Testis (tissue), 3 donors: ENCODE data around the gene KRT3. TPM values are rescaled to one million over a fixed set of nuclear protein-coding genes. Genes with fewer than 3 reads are reported as not detected.

Experiments used
- DNase-seq: peaks from one replicate; pipeline ENCODE4 v3.0.0-alpha.2; 2019
- H3K27ac ChIP-seq, 2 donors: fragments of 200-600 bp; sonication (generic); one replicate each; pipeline ENCODE4 v1.5.1; 2019
- H3K27me3 ChIP-seq: fragments of 200-600 bp; sonication (generic); one replicate; pipeline ENCODE4 v1.5.1; 2019
- H3K36me3 ChIP-seq: fragments of 200-600 bp; sonication (generic); one replicate; pipeline ENCODE4 v1.5.1; 2017; ENCODE audit warnings: low read depth; ENCODE audit errors: missing control alignments
- H3K4me1 ChIP-seq: fragments of 200-600 bp; sonication (generic); one replicate; pipeline ENCODE4 v1.5.1; 2019
- H3K4me3 ChIP-seq, 2 donors: fragments of 200-600 bp; sonication (generic); one replicate each; pipeline ENCODE4 v1.5.1; 2017 to 2019
- H3K9me3 ChIP-seq: fragments of 200-600 bp; sonication (generic); one replicate; pipeline ENCODE4 v1.5.1; 2017
- POLR2A ChIP-seq: fragments of 450-650 bp; IDR thresholded peaks from one replicate; pipeline ENCODE4 v1.6.1; 2017; ENCODE audit warnings: antibody characterized with exemption, mild to moderate bottlenecking, moderate library complexity
- WGBS, 2 donors: methylation state at CpG; one replicate each; pipeline ENCODE4 v1.1.5; 2018; 5-methylcytosine and 5-hydroxymethylcytosine counted together
- intact Hi-C: fragments of 100-400 bp; cut with DNase I; formaldehyde crosslinking; loops from one replicate; pipeline ENCODE4 v1.15.1; 2023; ENCODE audit warnings: low total_unique reads
- polyA plus RNA-seq: library from polyadenylated mRNA; stranded (reverse); fragments of 350-450 nt; fragmentation: Illumina TruSeq; extraction: RNeasy Lipid Tissue Mini Kit (QIAGEN cat#74804); gene quantifications from one replicate; pipeline ENCODE4 v1.2.3, GENCODE V29; 2014; ENCODE audit warnings: low read depth, low replicate concordance; ENCODE audit not compliant: insufficient read depth
- total RNA-seq, 2 donors: library from RNA; depleted of rRNA; stranded (reverse); fragments of >200 nt; gene quantifications; one replicate each; pipeline ENCODE4 v1.2.3, GENCODE V29; 2016
- TF ChIP-seq, protein P1 (sequence below), 3 experiments: fragments of 450-650 bp in 2 of 3; fragments of 200-600 bp in 1 of 3; sonication (generic) in 1 of 3; IDR thresholded peaks; one replicate each; pipeline ENCODE4 v1.5.1; 2016 to 2019; ENCODE audit warnings: antibody characterized with exemption in 3 of 3, mild to moderate bottlenecking in 2 of 3, moderate library complexity in 1 of 3

The KRT3 gene
- total and polyA plus RNA-seq, 3 donors from 2014 or later: not detected

DNA sequence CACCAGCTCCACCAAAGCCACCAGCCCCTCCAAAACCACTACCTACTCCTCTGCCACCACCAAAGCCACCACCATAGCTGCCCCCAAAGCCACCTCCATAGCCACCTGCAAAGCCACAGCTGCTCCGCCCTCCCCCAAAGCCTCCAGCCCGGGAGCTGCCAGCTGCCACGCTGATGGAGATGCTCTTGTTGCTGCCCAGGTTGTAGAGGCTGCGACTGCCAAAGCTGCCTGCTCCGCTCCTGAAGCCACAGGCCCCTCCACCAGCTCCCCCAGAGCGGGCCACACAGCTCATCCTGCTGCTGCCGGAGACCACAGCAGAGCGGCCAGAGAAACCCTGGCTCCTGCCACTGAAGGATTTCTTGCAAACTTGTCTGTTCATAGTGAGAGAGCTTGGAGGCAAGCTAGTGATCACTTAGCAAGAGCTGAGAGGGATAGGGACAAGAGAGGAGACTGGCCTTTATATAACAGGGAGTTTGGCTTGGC lies 19.0 kb downstream of the KRT3 start, which contains the start of gene KRT76:
TSS of gene KRT76 (minus strand) at position 433 of the 483 bp plus-strand sequence. CDS start at position 379, 54 bp downstream.
- Histone ChIP-seq H3K27me3 (no peaks in the 10 kb centered on the region), H3K4me1 (no peaks in the 10 kb centered on the region), H3K27ac (no peak within 1 kb of the TSS), H3K9me3 (no peaks in the 10 kb centered on the region), H3K36me3 (no peaks in the 10 kb centered on the region), H3K4me3 (no peak within 1 kb of the TSS)
- intact Hi-C loops: no loop called here
- TF ChIP-seq POLR2A: no peak
- TF ChIP-seq, protein P1, sequence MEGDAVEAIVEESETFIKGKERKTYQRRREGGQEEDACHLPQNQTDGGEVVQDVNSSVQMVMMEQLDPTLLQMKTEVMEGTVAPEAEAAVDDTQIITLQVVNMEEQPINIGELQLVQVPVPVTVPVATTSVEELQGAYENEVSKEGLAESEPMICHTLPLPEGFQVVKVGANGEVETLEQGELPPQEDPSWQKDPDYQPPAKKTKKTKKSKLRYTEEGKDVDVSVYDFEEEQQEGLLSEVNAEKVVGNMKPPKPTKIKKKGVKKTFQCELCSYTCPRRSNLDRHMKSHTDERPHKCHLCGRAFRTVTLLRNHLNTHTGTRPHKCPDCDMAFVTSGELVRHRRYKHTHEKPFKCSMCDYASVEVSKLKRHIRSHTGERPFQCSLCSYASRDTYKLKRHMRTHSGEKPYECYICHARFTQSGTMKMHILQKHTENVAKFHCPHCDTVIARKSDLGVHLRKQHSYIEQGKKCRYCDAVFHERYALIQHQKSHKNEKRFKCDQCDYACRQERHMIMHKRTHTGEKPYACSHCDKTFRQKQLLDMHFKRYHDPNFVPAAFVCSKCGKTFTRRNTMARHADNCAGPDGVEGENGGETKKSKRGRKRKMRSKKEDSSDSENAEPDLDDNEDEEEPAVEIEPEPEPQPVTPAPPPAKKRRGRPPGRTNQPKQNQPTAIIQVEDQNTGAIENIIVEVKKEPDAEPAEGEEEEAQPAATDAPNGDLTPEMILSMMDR (IDR thresholded peaks at IDR 0.05): no peak
- DNase-seq: no peak
- 92 to 100% methylated on average over 2 to 8 of the region's 8 CpGs for WGBS, 2 donors

DNA sequence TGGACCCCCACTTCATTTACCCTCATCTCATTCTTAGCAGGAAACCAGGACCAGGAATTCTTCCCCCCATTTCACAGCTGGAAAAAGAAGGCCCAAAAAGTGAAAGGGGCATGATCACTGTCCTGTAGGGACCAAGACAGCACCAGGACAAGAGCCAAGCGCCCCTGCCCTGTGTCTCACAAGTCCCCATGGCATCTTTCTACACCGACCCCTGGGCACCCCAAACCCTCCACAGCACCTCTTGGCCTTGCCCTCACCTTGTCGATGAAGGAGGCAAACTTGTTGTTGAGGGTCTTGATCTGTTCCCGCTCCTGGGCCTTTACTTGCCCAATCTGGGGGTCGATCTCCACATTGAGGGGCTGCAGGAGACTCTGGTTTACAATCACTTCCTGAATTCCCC lies 19.5 kb downstream of the KRT3 start:
- intact Hi-C loops: no loop called here
- TF ChIP-seq, protein P1 (IDR thresholded peaks at IDR 0.05): no peak
- no peak for TF ChIP-seq POLR2A
- H3K36me3 ChIP-seq: no peaks in the 10 kb centered on the region
- no peak for DNase-seq
- H3K4me3 ChIP-seq: no peak overlapping the region
- H3K9me3 ChIP-seq: no peaks in the 10 kb centered on the region
- 93 to 100% methylated on average over 3 to 5 of the region's 5 CpGs for WGBS, 2 donors
- no peaks in the 10 kb centered on the region for H3K4me1 ChIP-seq
- no peak overlapping the region for H3K27ac ChIP-seq
- H3K27me3 ChIP-seq: no peaks in the 10 kb centered on the region

DNA sequence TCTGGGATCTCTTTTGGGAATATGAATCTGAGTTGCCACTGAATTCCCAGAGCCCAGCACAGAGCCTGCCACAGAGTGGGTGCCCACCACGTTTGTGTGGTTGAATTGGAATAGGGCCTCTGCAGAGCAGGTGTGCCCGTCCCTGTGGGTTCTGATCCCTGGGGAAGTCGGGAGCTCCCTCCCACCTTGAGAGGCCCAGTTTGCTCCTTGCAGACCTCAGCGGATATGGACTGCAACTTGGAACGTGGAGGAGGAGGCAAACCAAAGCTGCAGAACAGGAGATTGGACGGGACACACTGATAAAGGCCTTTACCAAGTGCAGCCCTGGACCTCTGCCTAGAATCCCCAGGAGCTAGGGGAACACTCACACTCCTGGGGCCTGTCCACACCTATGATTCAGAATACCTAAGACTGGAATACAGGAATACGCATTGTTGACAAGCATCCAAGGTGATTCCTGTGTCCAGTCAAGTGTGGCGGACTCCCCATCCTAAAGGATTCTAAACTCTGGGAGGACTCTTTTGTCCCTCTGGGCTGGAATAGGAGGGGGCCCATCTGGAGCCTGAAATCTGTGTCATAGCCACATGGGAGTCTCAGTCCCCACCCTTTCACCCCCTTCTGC lies 21.2 kb downstream of the KRT3 start:
- DNase-seq: no peak
- Histone ChIP-seq H3K4me3 (no peak overlapping the region), H3K27me3 (no peaks in the 10 kb centered on the region), H3K4me1 (no peaks in the 10 kb centered on the region), H3K27ac (no peak overlapping the region), H3K9me3 (no peaks in the 10 kb centered on the region), H3K36me3 (no peaks in the 10 kb centered on the region)
- TF ChIP-seq, protein P1 (IDR thresholded peaks at IDR 0.05): no peak
- no peak for TF ChIP-seq POLR2A
- WGBS, 2 donors: 70 to 81% methylated on average over 6 to 8 of the region's 8 CpGs
- intact Hi-C loops: no loop called here

DNA sequence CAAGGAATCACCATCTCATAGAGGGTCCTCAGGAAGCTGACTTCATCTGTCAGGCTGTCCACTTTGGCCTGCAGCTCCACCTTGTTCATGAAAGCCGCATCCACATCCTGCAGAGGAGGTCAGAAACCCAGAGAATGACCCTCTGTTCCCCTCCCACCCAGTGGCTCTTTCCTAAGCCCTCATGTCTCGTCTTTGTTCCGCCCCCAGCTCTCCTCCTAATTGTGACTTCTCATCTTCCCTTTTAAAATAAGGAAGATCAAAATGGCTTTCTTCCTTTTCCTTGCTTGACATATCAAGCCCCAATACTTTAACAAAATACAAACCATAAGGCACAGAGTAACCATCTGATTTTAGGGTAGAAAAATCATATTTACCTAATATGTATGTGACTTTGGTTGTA lies 23.1 kb downstream of the KRT3 start:
- Histone ChIP-seq H3K9me3 (no peaks in the 10 kb centered on the region), H3K36me3 (no peaks in the 10 kb centered on the region), H3K4me1 (no peaks in the 10 kb centered on the region), H3K4me3 (no peak overlapping the region), H3K27ac (no peak overlapping the region), H3K27me3 (no peaks in the 10 kb centered on the region)
- 83 to 88% methylated on average over 3 of the region's 3 CpGs for WGBS, 2 donors
- DNase-seq: no peak
- TF ChIP-seq, protein P1 (IDR thresholded peaks at IDR 0.05): no peak
- TF ChIP-seq POLR2A: no peak
- intact Hi-C loops: no loop called here

DNA sequence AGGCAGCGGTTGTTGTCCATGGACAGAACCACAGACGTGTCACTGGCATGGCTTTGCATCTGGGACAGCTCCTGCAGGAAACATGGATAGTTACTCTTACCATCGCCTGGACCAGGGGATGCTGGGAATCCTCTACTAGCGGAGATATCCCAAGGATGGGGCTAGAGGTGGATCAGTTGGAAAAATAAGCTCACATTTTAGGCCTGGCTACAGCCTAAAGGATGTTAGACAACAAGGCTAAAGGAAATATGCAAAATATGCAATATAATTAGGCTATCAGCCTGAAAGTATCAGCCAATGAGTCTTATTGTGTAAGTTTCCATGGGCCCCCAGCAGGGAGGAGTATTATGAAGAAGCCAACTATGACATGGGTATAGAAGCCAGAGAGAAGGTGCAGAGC lies 23.7 kb downstream of the KRT3 start:
- 92 to 93% methylated on average over 2 to 4 of the region's 4 CpGs for WGBS, 2 donors
- TF ChIP-seq, protein P1 (IDR thresholded peaks at IDR 0.05): no peak
- TF ChIP-seq POLR2A: no peak

More for the DNA sequence above, 23.7 kb downstream of the KRT3 start:
- intact Hi-C loops: no loop called here
- Histone ChIP-seq H3K4me1 (no peaks in the 10 kb centered on the region), H3K36me3 (no peaks in the 10 kb centered on the region), H3K4me3 (no peak overlapping the region), H3K27ac (no peak overlapping the region), H3K9me3 (no peaks in the 10 kb centered on the region), H3K27me3 (no peaks in the 10 kb centered on the region)
- no peak for DNase-seq
